Ascending aorta (tissue), 2 donors: ENCODE results near the gene GRB14. TPM values are rescaled to one million over a fixed set of nuclear protein-coding genes. Genes with fewer than 3 reads are reported as not detected.

Source experiments
- DNase-seq, 2 donors: peaks; one replicate each; pipeline ENCODE4 v3.0.0-alpha.2; 2019; ENCODE audit warnings: low spot score in 2 of 2
- H3K27ac ChIP-seq, 2 donors: fragments of 200-600 bp; sonication (generic); one replicate each; pipeline ENCODE4 v1.5.1; 2016 to 2017; ENCODE audit warnings: mild to moderate bottlenecking in 1 of 2
- H3K27me3 ChIP-seq: fragments of 200-600 bp; sonication (generic); one replicate; pipeline ENCODE4 v1.5.1; 2017
- H3K36me3 ChIP-seq, 2 donors: fragments of 200-600 bp; sonication (generic); one replicate each; pipeline ENCODE4 v1.5.1; 2016
- H3K4me1 ChIP-seq, 2 donors: fragments of 200-600 bp; sonication (generic); one replicate each; pipeline ENCODE4 v1.5.1; 2016 to 2017; ENCODE audit warnings: mild to moderate bottlenecking in 1 of 2
- H3K4me3 ChIP-seq, 2 donors: fragments of 200-600 bp; sonication (generic); one replicate each; pipeline ENCODE4 v1.5.1; 2016 to 2017; ENCODE audit warnings: mild to moderate bottlenecking in 1 of 2
- H3K9me3 ChIP-seq, 2 donors: fragments of 200-600 bp; sonication (generic); one replicate each; pipeline ENCODE4 v1.5.1; 2016
- CTCF ChIP-seq, 3 experiments: fragments of 200-600 bp in 2 of 3; fragments of 450-650 bp in 1 of 3; sonication (generic) in 2 of 3; IDR thresholded peaks; one replicate each; pipeline ENCODE4 v1.5.1; 2016 to 2019; ENCODE audit warnings: antibody characterized with exemption in 3 of 3, mild to moderate bottlenecking in 1 of 3, moderate library complexity in 1 of 3
- intact Hi-C: fragments of 100-400 bp; cut with DNase I; formaldehyde crosslinking; loops from one replicate; pipeline ENCODE4 v1.15.1; 2023
- total RNA-seq: library from RNA; depleted of rRNA; stranded (reverse); fragments of >200 nt; gene quantifications from one replicate; pipeline ENCODE4 v1.1.0, GENCODE V29; 2016

GRB14 gene
- total RNA-seq, 1 donor from 2014 or later, result 1.1 TPM

- Histone ChIP-seq H3K27ac (no peak overlapping the region), H3K27me3 (no peaks in the 10 kb centered on the region), H3K9me3 (no peaks in the 10 kb centered on the region), H3K36me3 (no peaks in the 10 kb centered on the region), H3K4me1 (no peaks in the 10 kb centered on the region), H3K4me3 (no peak overlapping the region)
- DNase-seq, result no peak
- TF ChIP-seq CTCF (IDR thresholded peaks at IDR 0.05), result no peak
- intact Hi-C loops, result no loop called here
Observed at GRCh38 chr2:164496881-164497280, 124.4 kb downstream of the GRB14 start.

GRCh38 chr2:164496421-164496820 lies 124.9 kb downstream of the GRB14 start:
- no peak for TF ChIP-seq CTCF (IDR thresholded peaks at IDR 0.05)
- H3K27ac ChIP-seq, result no peak overlapping the region

GRCh38 chr2:164495491-164496223 lies 125.6 kb downstream of the GRB14 start:
- intact Hi-C loops, result no loop called here
- no peaks in the 10 kb centered on the region for H3K27me3 ChIP-seq
- H3K9me3 ChIP-seq, result no peaks in the 10 kb centered on the region
- DNase-seq, result no peak
- peak in 2 of 3 experiments; percentile 15 to 18 for TF ChIP-seq CTCF (IDR thresholded peaks at IDR 0.05)
- no peak overlapping the region for H3K4me3 ChIP-seq
- H3K27ac ChIP-seq, result no peak overlapping the region
- no peaks in the 10 kb centered on the region for H3K36me3 ChIP-seq
- H3K4me1 ChIP-seq, result no peaks in the 10 kb centered on the region

More at GRCh38 chr2:164496421-164496820, 124.9 kb downstream of the GRB14 start:
- no peak for DNase-seq
- intact Hi-C loops, result no loop called here
- Histone ChIP-seq H3K27me3 (no peaks in the 10 kb centered on the region), H3K4me3 (no peak overlapping the region), H3K36me3 (no peaks in the 10 kb centered on the region), H3K4me1 (no peaks in the 10 kb centered on the region), H3K9me3 (no peaks in the 10 kb centered on the region)

- no peak for TF ChIP-seq CTCF (IDR thresholded peaks at IDR 0.05)
- intact Hi-C loops, result no loop called here
- Histone ChIP-seq H3K27ac (no peak overlapping the region), H3K4me1 (no peaks in the 10 kb centered on the region), H3K36me3 (no peaks in the 10 kb centered on the region), H3K9me3 (no peaks in the 10 kb centered on the region), H3K27me3 (no peaks in the 10 kb centered on the region), H3K4me3 (no peak overlapping the region)
- DNase-seq, result no peak
Observed at GRCh38 chr2:164485541-164485940, 135.7 kb downstream of the GRB14 start.

- H3K27me3 ChIP-seq, result no peaks in the 10 kb centered on the region
- H3K9me3 ChIP-seq, result no peaks in the 10 kb centered on the region
- no peak overlapping the region for H3K4me3 ChIP-seq
- no peak for DNase-seq
- no peaks in the 10 kb centered on the region for H3K4me1 ChIP-seq
- peak in 2 of 3 experiments; percentile 15 to 42 for TF ChIP-seq CTCF (IDR thresholded peaks at IDR 0.05)
- no peaks in the 10 kb centered on the region for H3K36me3 ChIP-seq
- intact Hi-C loops, result loop anchor here (2.0 kb wide), 1 partner anchor 1297 kb away; no protein-coding TSS in a partner anchor
- no peak overlapping the region for H3K27ac ChIP-seq
Observed at GRCh38 chr2:164479460-164479859, 141.8 kb downstream of the GRB14 start.
